Neutrophil (primary cell): ENCODE results near the gene WDR70.
"Not testable (repeated sequence)": the region's sequence is repeated elsewhere in the genome, so short reads cannot be mapped to it uniquely, and the experiment has no call there.

Source experiments
- H3K27ac ChIP-seq: fragments of 200-600 bp; sonication (generic); 2 replicates; pipeline ENCODE4 v1.5.1; 2016; ENCODE audit warnings: mild to moderate bottlenecking, moderate library complexity
- H3K27me3 ChIP-seq: fragments of 200-600 bp; sonication (generic); 2 replicates; pipeline ENCODE4 v1.6.0; 2016; ENCODE audit warnings: mild to moderate bottlenecking
- H3K36me3 ChIP-seq: fragments of 200-600 bp; sonication (generic); 2 replicates; pipeline ENCODE4 v1.5.1; 2017
- H3K4me1 ChIP-seq, 2 experiments: fragments of 200-600 bp in 1 of 2; sonication (generic) in 1 of 2; 1 replicate in 1 of 2; 2 replicates in 1 of 2; pipeline versions ENCODE4 v1.5.1 to v1.6.1; 2013 to 2016; ENCODE audit warnings: low read depth in 1 of 2, low read length in 1 of 2, mild to moderate bottlenecking in 1 of 2, moderate library complexity in 1 of 2; ENCODE audit not compliant: control insufficient read depth in 1 of 2, insufficient read depth in 1 of 2
- H3K4me3 ChIP-seq, 2 experiments: fragments of 200-600 bp in 1 of 2; sonication (generic) in 1 of 2; 1 replicate in 1 of 2; 2 replicates in 1 of 2; pipeline ENCODE4 v1.5.1; 2013 to 2016; ENCODE audit warnings: low read depth in 1 of 2, low read length in 1 of 2, mild to moderate bottlenecking in 1 of 2, moderate library complexity in 1 of 2
- H3K9me3 ChIP-seq: fragments of 200-600 bp; sonication (generic); 2 replicates; pipeline ENCODE4 v1.5.1; 2016
- CTCF ChIP-seq: fragments of 200-600 bp; sonication (generic); IDR thresholded peaks from 2 replicates; pipeline ENCODE4 v1.5.1; 2016; ENCODE audit warnings: antibody characterized with exemption

The WDR70 gene

GRCh38 chr5:37668524-37669047, 289.5 kb downstream of the WDR70 start:
- no peak overlapping the region for H3K4me3 ChIP-seq
- H3K27me3 ChIP-seq, result no peaks in the 10 kb centered on the region
- H3K27ac ChIP-seq, result peak overlapping the region; percentile 58
- no peak for TF ChIP-seq CTCF
- no peaks in the 10 kb centered on the region for H3K9me3 ChIP-seq
- H3K36me3 ChIP-seq, result no peaks in the 10 kb centered on the region
- H3K4me1 ChIP-seq, result peaks cover 25 to 53% of the 10 kb centered on the region in 2 experiments

- H3K4me3 ChIP-seq, result peak overlapping the region in 1 of 2 experiments; percentile 32
- not testable (repeated sequence) for H3K9me3 ChIP-seq, H3K27me3 ChIP-seq, H3K36me3 ChIP-seq
- H3K27ac ChIP-seq, result peak overlapping the region; percentile 75
- peaks cover 18 to 29% of the 10 kb centered on the region in 2 experiments for H3K4me1 ChIP-seq
Observed at GRCh38 chr5:37672118-37672588, 293.0 kb downstream of the WDR70 start.

GRCh38 chr5:37674361-37674760, 295.2 kb downstream of the WDR70 start:
- not testable (repeated sequence) for H3K27ac ChIP-seq, H3K4me3 ChIP-seq, H3K27me3 ChIP-seq, H3K9me3 ChIP-seq, H3K36me3 ChIP-seq
- H3K4me1 ChIP-seq, result peaks cover 12 to 17% of the 10 kb centered on the region in 2 experiments

GRCh38 chr5:37679326-37679725, 300.2 kb downstream of the WDR70 start:
- not testable (repeated sequence) for H3K27ac ChIP-seq, H3K9me3 ChIP-seq, H3K27me3 ChIP-seq, H3K4me1 ChIP-seq, H3K36me3 ChIP-seq, H3K4me3 ChIP-seq

- not testable (repeated sequence) for H3K27me3 ChIP-seq, H3K36me3 ChIP-seq, H3K4me3 ChIP-seq, H3K27ac ChIP-seq, H3K4me1 ChIP-seq, H3K9me3 ChIP-seq
Observed at GRCh38 chr5:37679903-37680302, 300.8 kb downstream of the WDR70 start.

- TF ChIP-seq CTCF, result no peak
- Histone ChIP-seq H3K36me3 (no peaks in the 10 kb centered on the region), H3K27ac (no peak overlapping the region)
Observed at GRCh38 chr5:37683072-37683471, 304.0 kb downstream of the WDR70 start.

GRCh38 chr5:37685211-37685610, 306.1 kb downstream of the WDR70 start:
- H3K27ac ChIP-seq, result no peak overlapping the region
- H3K9me3 ChIP-seq, result no peaks in the 10 kb centered on the region
- no peaks in the 10 kb centered on the region for H3K4me1 ChIP-seq
- no peaks in the 10 kb centered on the region for H3K27me3 ChIP-seq
- H3K4me3 ChIP-seq, result no peak overlapping the region
- H3K36me3 ChIP-seq, result no peaks in the 10 kb centered on the region
- no peak for TF ChIP-seq CTCF

More at GRCh38 chr5:37683072-37683471, 304.0 kb downstream of the WDR70 start:
- Histone ChIP-seq H3K27me3 (no peaks in the 10 kb centered on the region), H3K4me1 (no peaks in the 10 kb centered on the region), H3K4me3 (no peak overlapping the region), H3K9me3 (no peaks in the 10 kb centered on the region)

GRCh38 chr5:37685816-37686215, 306.7 kb downstream of the WDR70 start:
- TF ChIP-seq CTCF, result no peak
- H3K4me3 ChIP-seq, result no peak overlapping the region
- no peaks in the 10 kb centered on the region for H3K9me3 ChIP-seq
- no peaks in the 10 kb centered on the region for H3K27me3 ChIP-seq
- no peak overlapping the region for H3K27ac ChIP-seq
- H3K4me1 ChIP-seq, result no peaks in the 10 kb centered on the region
- H3K36me3 ChIP-seq, result no peaks in the 10 kb centered on the region

GRCh38 chr5:37688925-37689324, 309.8 kb downstream of the WDR70 start:
- not testable (repeated sequence) for H3K9me3 ChIP-seq, H3K27ac ChIP-seq, H3K4me3 ChIP-seq, H3K4me1 ChIP-seq, H3K36me3 ChIP-seq, H3K27me3 ChIP-seq

GRCh38 chr5:37694333-37694732, 315.2 kb downstream of the WDR70 start:
- not testable (repeated sequence) for H3K4me3 ChIP-seq, H3K4me1 ChIP-seq, H3K27ac ChIP-seq, H3K36me3 ChIP-seq, H3K27me3 ChIP-seq, H3K9me3 ChIP-seq
